ENCODE results near the gene PROM1.

PROM1 gene

GRCh38 chr4:15935504-15936402, 148.1 kb downstream of the PROM1 start:
- H3K9me3 ChIP-seq (ENCODE audit: low read length) = no peaks in the 10 kb centered on the region
- no peaks in the 10 kb centered on the region for H3K4me1 ChIP-seq (ENCODE audit: insufficient read depth, low read length, severe bottlenecking)
- no peaks in the 10 kb centered on the region for H3K27me3 ChIP-seq (ENCODE audit: insufficient read depth, low read length)
- no peak overlapping the region for H2AFZ ChIP-seq (ENCODE audit: low read length)
- H4K20me1 ChIP-seq (ENCODE audit: insufficient read depth, low read length) = no peaks in the 10 kb centered on the region
- no peak overlapping the region for H3K9ac ChIP-seq (ENCODE audit: low read length)
- TF ChIP-seq EZH2 (IDR thresholded peaks at IDR 0.05; ENCODE audit: borderline replicate concordance, low read length) = no peak
- TF ChIP-seq, protein P1, sequence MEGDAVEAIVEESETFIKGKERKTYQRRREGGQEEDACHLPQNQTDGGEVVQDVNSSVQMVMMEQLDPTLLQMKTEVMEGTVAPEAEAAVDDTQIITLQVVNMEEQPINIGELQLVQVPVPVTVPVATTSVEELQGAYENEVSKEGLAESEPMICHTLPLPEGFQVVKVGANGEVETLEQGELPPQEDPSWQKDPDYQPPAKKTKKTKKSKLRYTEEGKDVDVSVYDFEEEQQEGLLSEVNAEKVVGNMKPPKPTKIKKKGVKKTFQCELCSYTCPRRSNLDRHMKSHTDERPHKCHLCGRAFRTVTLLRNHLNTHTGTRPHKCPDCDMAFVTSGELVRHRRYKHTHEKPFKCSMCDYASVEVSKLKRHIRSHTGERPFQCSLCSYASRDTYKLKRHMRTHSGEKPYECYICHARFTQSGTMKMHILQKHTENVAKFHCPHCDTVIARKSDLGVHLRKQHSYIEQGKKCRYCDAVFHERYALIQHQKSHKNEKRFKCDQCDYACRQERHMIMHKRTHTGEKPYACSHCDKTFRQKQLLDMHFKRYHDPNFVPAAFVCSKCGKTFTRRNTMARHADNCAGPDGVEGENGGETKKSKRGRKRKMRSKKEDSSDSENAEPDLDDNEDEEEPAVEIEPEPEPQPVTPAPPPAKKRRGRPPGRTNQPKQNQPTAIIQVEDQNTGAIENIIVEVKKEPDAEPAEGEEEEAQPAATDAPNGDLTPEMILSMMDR (IDR thresholded peaks at IDR 0.05; ENCODE audit: low read length) = no peak
- no peak overlapping the region for H3K4me3 ChIP-seq (ENCODE audit: low read depth, low read length, poor library complexity, severe bottlenecking)
- H3F3A ChIP-seq (ENCODE audit: insufficient read depth, low read length) = no peaks in the 10 kb centered on the region
- H3K27ac ChIP-seq (ENCODE audit: low read depth, low read length, poor library complexity, severe bottlenecking) = no peak overlapping the region
- H3K36me3 ChIP-seq (ENCODE audit: insufficient read depth, low read length) = no peaks in the 10 kb centered on the region
- no peaks in the 10 kb centered on the region for H3K79me2 ChIP-seq (ENCODE audit: insufficient read depth, low read length)
- H3K9me2 ChIP-seq (ENCODE audit: low read depth, low read length) = no peaks in the 10 kb centered on the region
- no peak overlapping the region for H3K4me2 ChIP-seq (ENCODE audit: low read length)

DNA sequence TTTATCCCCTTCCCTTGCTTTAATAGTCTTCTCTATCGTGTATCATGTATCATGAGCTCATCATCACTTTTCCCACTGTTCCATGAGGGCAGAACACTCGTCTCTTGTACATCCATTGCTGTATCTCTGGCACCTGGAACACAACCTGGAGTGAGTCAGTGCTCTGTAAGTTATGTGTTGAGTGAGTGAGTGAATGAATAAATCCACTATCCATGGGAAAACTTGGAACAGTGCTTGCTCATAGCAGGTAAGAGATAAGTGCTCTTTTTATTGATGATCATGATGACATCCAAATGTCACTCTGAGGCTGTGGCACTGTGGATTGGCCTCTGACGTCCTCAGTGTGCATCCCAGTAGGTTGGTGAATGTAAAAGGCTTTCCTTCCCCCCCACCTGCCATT, 149.6 kb downstream of the PROM1 start:
- no peak overlapping the region for H3K27ac ChIP-seq (ENCODE audit: low read depth, low read length, poor library complexity, severe bottlenecking)
- no peaks in the 10 kb centered on the region for H4K20me1 ChIP-seq (ENCODE audit: insufficient read depth, low read length)
- no peaks in the 10 kb centered on the region for H3K4me1 ChIP-seq (ENCODE audit: insufficient read depth, low read length, severe bottlenecking)
- H3F3A ChIP-seq (ENCODE audit: insufficient read depth, low read length) = no peaks in the 10 kb centered on the region
- TF ChIP-seq, protein P1 (IDR thresholded peaks at IDR 0.05; ENCODE audit: low read length) = no peak
- no peak for TF ChIP-seq EZH2 (IDR thresholded peaks at IDR 0.05; ENCODE audit: borderline replicate concordance, low read length)
- H2AFZ ChIP-seq (ENCODE audit: low read length) = no peak overlapping the region
- H3K36me3 ChIP-seq (ENCODE audit: insufficient read depth, low read length) = no peaks in the 10 kb centered on the region
- H3K9me2 ChIP-seq (ENCODE audit: low read depth, low read length) = no peaks in the 10 kb centered on the region
- H3K79me2 ChIP-seq (ENCODE audit: insufficient read depth, low read length) = no peaks in the 10 kb centered on the region
- no peaks in the 10 kb centered on the region for H3K9me3 ChIP-seq (ENCODE audit: low read length)
- no peak overlapping the region for H3K4me2 ChIP-seq (ENCODE audit: low read length)
- H3K4me3 ChIP-seq (ENCODE audit: low read depth, low read length, poor library complexity, severe bottlenecking) = no peak overlapping the region
- no peaks in the 10 kb centered on the region for H3K27me3 ChIP-seq (ENCODE audit: insufficient read depth, low read length)
- no peak overlapping the region for H3K9ac ChIP-seq (ENCODE audit: low read length)

DNA sequence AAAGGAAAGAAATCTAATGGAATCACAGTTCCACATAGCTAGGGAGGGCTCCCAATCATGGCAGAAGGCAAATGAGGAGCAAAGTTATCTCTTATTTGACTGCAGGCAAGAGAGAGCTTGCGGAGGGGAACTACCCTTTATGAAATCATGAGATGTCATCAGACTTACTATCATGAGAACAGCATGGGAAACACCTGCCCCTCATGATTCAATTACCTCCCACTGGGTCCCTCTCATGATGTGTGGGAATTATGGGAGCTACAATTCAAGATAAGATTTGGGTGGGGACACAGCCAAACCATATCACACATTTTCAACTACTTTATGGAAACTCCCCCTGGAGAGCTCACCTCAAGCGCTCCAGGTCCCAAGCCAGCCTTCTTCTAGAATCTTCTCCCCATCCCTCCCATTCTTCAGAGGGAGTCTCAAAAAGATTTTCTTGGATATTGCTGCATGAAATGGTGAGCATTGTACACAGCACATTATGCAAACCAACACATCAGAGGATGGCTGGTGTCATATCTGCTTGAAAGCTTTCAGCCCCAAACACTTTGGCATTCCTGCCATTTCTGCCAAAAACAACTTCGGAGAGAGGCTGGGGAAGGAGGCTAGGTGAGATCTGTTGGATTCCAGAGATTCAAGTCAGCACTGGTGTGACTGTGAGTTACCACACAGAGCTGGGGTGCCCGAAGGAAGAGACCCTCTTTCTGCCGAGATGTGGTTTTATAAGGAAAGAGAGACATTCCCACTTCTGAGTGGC, 152.2 kb downstream of the PROM1 start:
- Histone ChIP-seq H3K4me2 (ENCODE audit: low read length) (no peak overlapping the region), H3K27ac (ENCODE audit: low read depth, low read length, poor library complexity, severe bottlenecking) (no peak overlapping the region), H3K4me3 (ENCODE audit: low read depth, low read length, poor library complexity, severe bottlenecking) (no peak overlapping the region), H3K9me2 (ENCODE audit: low read depth, low read length) (no peaks in the 10 kb centered on the region), H3K36me3 (ENCODE audit: insufficient read depth, low read length) (no peaks in the 10 kb centered on the region), H3K9ac (ENCODE audit: low read length) (no peak overlapping the region), H3K4me1 (ENCODE audit: insufficient read depth, low read length, severe bottlenecking) (no peaks in the 10 kb centered on the region), H3F3A (ENCODE audit: insufficient read depth, low read length) (no peaks in the 10 kb centered on the region), H3K79me2 (ENCODE audit: insufficient read depth, low read length) (no peaks in the 10 kb centered on the region), H4K20me1 (ENCODE audit: insufficient read depth, low read length) (no peaks in the 10 kb centered on the region), H3K27me3 (ENCODE audit: insufficient read depth, low read length) (no peaks in the 10 kb centered on the region), H3K9me3 (ENCODE audit: low read length) (no peaks in the 10 kb centered on the region), H2AFZ (ENCODE audit: low read length) (no peak overlapping the region)
- TF ChIP-seq EZH2 (IDR thresholded peaks at IDR 0.05; ENCODE audit: borderline replicate concordance, low read length) = no peak
- TF ChIP-seq, protein P1 (IDR thresholded peaks at IDR 0.05; ENCODE audit: low read length) = no peak

Data from OCI-LY1 (cell line).